ENCODE results near the gene EDA.

The EDA gene

GRCh38 chrX:70007946-70008345, 392.0 kb downstream of the EDA start:
- no peak for TF ChIP-seq ZFX (IDR thresholded peaks at IDR 0.05)
- H3K27ac ChIP-seq = no peak overlapping the region

- no peak overlapping the region for H3K27ac ChIP-seq
- TF ChIP-seq ZFX (IDR thresholded peaks at IDR 0.05) = no peak
- no peak for TF ChIP-seq CTCF (conservative IDR thresholded peaks at IDR 0.05)
Observed at GRCh38 chrX:70009049-70009448, 393.1 kb downstream of the EDA start.

GRCh38 chrX:70009970-70010369, 394.1 kb downstream of the EDA start:
- TF ChIP-seq ZFX (IDR thresholded peaks at IDR 0.05) (no peak), CTCF (conservative IDR thresholded peaks at IDR 0.05) (no peak)
- H3K27ac ChIP-seq = no peak overlapping the region

- TF ChIP-seq ZFX (IDR thresholded peaks at IDR 0.05) (no peak), CTCF (conservative IDR thresholded peaks at IDR 0.05) (no peak)
- H3K27ac ChIP-seq = no peak overlapping the region
Observed at GRCh38 chrX:70012756-70013155, 396.8 kb downstream of the EDA start.

GRCh38 chrX:70013466-70014381, 397.8 kb downstream of the EDA start:
- TF ChIP-seq CTCF (conservative IDR thresholded peaks at IDR 0.05) (no peak), ZFX (IDR thresholded peaks at IDR 0.05) (no peak)
- no peak overlapping the region for H3K27ac ChIP-seq

- H3K27ac ChIP-seq = no peak overlapping the region
- no peak for TF ChIP-seq ZFX (IDR thresholded peaks at IDR 0.05)
- TF ChIP-seq CTCF (conservative IDR thresholded peaks at IDR 0.05) = no peak
Observed at GRCh38 chrX:70016513-70016912, 400.6 kb downstream of the EDA start.

- no peak overlapping the region for H3K27ac ChIP-seq
Observed at GRCh38 chrX:70022616-70023015, 406.7 kb downstream of the EDA start.

More at GRCh38 chrX:70022616-70023015, 406.7 kb downstream of the EDA start:
- TF ChIP-seq ZFX (IDR thresholded peaks at IDR 0.05) = no peak
- no peak for TF ChIP-seq CTCF (conservative IDR thresholded peaks at IDR 0.05)
